NCI-H1694 treated with DMSO at 0.1 percent for 48 hours (cell line): Measurements from ENCODE around the gene NEK4.
"Not testable (repeated sequence)": the region's sequence is repeated elsewhere in the genome, so short reads cannot be mapped to it uniquely, and the experiment has no call there.

Source experiments
- DNase-seq: peaks from one replicate; lab custom pipeline; 2025; lab: John Stamatoyannopoulos, UW

The NEK4 gene

DNA sequence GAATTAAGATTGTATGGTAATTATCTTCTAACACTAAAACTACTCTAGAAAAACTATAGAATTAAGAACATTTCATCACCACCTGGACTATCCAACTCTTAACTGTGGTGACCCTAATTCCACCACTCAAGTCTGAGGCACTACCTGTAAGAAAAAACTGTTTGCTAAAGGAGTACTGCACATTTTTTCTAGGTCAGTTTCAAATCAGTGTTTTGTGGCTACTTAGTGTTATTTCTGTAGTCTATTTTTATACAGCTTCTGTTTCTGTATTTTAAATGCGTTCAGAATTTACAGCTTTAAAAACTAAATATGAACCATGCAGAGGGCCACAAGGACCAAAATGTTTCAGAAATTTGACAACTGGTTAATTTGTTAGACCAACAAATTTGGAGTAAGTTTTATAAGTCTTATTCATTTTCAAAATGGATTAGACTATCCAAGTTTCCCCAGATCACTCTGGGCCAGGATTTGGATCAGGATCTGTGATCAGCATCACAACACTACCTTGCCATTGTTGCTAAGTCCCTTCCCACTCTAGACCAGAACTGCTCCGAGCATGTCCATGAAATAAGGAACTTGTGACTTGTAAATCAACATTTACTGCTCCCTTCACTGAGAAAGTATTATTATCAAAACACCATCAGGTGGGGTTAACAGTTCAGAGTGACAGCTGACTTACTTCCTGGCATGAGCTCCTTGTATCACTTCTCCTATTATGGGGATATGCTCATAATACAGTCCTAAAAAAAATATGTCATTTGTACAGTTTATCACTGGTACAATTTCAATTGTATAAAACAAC, 73.7 kb downstream of the NEK4 start:
- DNase-seq: no peak

DNA sequence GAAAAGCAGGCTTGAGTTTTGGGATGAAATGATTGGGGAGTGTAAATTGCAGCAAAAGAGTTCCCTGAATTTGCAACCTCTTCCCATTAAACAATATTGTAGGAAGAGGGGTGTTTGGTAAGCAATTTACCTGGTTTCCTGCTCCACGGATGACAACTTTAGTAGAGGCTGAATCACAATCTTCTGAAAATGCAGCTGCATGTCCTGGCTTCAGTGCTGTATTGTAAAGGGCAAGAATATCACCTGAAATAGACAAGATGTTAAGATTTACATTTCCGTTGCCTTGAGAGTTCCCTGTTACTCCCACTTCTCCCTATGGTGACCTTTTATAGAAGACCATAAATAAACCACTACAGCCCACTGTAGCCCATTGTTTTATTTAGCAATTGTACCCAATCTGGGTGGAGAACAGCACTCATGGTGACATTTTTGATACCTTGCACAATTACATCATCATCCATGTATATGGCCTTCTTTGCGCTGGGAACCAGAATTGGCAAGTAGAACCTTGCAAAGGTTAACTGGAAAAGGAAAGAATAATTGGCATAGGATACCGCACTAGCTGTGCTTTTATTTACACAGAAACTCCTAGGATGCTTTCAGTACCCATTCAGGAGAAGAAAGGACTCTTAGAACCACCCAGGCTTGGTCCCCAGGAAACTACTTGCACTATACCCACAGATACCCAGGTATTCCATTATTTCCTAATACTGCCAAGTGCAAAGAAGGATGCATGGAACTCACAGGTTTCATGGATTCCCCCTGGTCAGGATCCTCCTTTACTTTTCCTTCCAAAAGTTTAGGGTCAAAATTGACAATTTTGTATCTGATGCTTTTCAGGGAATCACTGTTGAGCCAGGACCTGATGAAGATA, 74.7 kb downstream of the NEK4 start:
- DNase-seq: no peak

DNA sequence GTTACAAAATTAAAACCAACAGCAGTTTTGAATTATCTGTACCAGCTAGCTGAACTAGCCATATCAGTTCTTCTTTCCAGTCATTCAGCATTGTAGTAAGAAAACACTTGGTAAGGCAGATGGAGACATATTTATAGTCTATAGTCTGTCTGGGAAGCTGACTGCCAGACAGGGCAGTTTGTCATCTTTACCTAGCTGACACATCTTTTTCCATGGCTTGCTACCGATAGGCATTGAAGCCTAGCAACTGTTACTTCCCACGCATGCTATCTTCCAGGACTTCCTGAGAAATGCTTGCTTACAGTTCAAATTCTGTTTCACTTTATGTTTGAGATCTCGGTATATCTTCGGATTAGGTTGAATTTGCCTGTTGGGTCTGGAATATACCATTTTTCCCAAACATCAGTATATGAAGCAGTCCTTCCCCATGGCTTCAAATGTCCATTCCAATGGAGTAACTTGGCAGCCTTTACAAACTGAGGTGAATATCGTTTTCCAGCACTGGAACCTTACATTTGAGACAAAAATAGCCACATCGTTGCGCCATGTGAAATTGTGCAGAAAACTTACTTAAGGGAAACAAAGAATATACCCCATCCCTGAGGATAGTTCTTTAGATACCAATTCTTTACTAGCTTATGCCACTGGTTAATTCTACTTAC, 76.1 kb downstream of the NEK4 start:
- DNase-seq: no peak

DNA sequence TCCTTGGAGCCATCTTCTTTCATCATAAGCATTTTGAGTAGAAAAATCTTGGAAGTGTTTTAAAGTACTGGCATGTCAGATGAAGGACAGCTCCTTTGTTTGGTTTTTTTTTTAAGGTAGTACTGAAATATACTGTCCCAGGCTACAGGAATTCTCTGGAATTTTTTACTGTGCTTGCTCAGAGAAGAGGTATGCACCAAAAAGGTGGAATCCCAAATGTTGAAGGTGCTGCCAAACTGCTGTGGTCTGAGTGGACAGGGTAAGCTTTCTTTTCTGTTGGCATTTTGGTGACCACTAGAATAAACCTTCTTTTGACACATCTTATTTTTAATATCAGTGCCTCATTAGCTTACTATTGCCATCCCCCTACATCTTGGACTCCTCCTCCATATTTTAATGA, 77.7 kb downstream of the NEK4 start:
- no peak for DNase-seq

DNA sequence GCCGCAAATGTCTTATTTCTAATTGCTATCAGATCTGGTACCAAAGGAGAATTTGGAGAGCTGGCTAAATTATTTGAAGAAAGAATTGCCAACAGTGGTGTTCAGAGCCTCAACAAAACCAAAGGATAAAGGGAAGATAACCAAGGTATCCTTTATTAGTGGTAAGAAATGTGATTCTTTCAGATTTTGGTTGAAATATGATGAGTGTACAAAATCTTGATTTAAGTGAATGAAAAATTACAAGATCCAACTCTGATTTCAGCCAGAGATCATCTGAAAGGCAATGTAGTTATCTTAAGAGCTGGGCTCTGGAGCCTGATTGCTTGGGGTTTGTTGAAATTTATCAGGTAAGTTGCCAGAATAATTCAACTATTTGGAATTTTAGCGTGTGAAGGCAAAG, 80.2 kb downstream of the NEK4 start:
- DNase-seq: no peak

DNA sequence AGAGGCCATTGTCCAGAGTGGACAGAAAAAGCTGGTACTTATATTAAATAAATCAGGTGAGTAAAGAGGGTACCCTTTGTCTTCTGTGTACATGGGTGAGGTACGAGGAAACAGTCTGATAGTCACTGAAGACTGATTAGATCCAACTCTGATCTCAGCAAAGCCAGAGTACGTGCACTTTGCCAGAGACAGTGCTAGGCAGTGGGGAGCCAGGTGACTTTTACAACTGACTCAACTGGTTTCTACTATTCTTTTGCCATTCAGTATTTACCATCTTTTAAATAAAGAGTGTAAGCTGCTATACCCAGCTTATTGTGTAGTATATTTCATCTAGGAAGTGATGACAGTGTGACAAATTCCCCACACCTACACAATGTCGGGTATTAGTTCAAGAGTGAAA, 81.6 kb downstream of the NEK4 start:
- no peak for DNase-seq

DNA sequence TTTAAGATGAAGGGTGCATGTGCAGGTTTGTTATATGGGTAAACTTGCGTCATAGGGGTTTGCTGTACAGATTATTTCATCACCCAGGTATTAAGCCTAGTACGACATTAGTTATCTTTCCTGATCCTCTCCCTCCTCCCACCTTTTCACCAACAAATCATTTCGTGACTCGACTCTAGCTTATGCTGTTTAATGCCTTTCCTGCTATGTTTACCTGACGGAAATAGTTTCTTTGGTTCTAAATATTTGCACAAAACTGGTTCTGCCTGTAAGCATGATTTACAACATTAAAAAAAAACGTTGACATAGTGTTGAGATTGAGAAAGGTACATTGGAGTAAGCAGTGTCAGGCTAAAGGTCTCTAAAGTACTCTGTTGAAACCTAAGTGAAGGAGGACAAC, 82.5 kb downstream of the NEK4 start:
- no peak for DNase-seq

DNA sequence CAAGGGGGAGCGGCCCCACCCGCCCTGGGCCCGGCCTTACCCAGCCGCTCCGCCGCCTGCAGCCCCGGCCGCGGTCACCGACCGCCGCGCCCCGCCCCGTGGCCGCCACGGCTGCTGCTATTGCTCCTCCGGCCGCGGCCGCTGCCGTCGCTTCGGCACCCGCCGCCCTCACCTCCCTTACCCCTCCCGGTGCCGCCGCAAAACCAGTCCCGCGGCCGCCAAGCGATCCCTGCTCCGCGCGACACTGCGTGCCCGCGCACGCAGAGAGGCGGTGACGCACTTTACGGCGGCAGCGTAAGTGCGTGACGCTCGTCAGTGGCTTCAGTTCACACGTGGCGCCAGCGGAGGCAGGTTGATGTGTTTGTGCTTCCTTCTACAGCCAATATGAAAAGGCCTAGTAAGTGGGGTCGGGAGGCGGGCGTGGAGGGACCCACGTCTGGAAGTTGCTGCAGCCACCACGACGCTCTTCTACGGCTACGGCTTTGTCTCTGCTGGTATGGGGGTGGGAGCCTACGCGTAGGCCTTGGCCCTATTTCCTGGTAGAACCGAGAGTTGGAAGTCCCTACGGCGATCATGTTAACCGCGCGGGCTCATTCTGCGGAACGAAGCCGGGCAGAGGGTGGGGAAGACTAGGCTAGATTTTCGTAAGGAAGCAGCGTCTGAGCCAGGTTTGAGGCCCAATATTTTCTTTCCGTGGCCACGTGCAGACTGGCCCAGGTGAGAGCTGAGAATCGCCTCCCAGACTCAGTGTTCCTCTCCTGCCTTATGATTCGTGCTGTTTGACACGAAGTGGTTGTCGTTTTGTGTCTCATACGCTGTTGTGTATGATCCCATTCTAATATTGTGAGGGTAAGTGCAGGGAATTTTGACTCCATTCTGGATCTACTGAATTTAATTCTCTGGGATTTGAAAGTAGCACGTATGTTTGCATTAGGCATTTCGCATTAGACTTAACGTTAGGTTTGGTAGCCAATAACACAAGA, 84.7 kb downstream of the NEK4 start, which contains the start of the genes GNL3 and PBRM1:
GNL3 (plus strand) TSS at position 324 of the 983 bp plus-strand sequence; CDS start at position 385, 61 bp downstream.
PBRM1 (minus strand) TSS at position 205 of the 983 bp plus-strand sequence.
- DNase-seq: peak; percentile 55

DNA sequence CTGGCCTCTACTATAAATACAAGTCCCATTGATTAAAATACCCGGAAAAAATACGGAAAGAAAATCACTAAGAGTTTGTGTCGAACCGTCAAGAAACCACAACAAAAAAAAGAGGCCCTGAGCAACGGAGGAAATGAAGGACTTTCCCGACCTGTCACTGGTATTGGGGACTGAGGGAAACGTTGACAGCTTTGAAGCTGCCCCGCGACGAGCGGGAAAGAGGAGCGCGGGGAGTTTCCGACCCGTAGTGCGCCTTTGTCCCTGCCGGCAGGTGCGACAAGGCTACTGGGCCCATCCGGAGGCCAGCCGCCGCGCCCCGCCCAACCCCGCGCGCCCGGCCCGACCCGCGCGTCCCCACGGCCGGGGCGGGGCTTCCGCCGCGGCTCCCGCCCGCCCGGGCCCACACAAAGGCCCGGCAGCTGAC, 85.4 kb downstream of the NEK4 start:
- DNase-seq: peak; percentile 36

DNA sequence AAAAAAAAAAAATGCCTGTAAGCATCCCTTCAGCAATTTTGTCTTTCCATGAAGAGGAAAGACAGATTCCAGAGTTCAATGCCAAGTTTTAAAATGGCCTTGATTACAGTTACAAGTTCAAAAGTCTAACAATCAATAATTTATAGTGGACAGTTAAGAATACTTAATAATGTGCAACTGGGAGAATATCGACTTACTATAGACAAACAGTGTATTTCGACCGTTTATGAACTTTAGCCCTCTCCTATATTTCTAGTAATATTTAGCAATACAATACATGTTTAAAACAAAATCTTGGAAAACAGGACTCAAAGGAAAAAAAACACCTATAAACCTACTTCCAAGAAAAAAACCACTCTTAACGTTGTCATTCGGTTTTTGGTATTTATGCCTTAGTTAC, 86.6 kb downstream of the NEK4 start:
- DNase-seq: no peak

DNA sequence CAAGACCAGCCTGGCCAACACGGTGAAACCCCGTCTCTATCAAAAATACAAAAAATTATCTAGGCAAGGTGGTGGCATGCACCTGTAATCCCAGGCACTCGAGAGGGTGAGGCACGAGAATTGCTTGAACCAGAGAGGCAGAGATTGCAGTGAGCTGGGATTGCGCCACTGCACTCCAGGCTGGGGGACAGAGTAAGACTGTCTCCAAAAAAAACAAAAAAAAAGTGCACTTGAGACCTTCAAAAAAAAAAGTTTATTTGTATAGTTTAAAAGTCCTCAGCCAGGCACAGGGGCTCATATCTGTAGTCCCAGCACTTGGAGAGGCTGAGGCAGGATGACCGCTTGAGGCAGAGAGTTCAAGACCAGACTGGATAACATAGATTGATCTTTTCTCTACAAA, 87.1 kb downstream of the NEK4 start:
- no peak for DNase-seq

DNA sequence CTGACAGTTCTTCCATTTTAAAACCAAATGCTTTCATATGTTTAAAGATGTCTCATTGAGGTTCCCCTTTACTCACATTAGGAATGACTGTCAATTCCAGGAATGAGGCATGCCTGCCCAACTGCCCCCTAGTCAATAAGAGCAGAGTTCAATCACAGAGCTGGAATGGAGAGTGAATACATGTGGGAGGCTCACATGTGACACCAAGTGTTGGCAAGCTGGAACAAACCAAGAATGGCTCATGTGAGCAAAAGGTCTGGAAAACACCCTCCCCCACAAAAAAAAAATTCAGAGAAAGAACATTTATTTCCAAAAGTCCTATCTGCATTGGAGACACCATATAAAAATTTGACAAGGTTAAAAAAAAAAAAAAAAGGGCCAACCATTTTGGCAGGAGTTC, 88.7 kb downstream of the NEK4 start:
- no peak for DNase-seq

DNA sequence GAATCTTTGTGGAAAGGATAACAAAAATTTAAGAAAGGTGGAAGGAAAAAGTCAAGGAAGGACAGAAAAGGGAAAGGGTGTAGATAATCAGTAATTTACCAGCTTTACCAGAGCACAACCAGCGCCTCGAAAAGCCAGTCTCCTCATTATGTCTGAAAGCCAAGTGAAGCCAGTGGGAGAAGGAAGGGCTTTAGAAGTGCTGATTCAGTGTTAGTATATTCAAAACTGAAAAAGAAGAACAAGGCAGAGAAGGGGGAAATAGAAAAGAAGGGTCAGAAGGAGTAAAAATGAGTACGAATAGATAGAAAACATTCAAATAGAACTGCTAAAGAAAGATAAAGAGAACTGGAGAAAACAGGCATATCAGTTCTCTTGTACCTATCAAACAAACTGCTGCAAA, 89.1 kb downstream of the NEK4 start:
- DNase-seq: no peak

DNA sequence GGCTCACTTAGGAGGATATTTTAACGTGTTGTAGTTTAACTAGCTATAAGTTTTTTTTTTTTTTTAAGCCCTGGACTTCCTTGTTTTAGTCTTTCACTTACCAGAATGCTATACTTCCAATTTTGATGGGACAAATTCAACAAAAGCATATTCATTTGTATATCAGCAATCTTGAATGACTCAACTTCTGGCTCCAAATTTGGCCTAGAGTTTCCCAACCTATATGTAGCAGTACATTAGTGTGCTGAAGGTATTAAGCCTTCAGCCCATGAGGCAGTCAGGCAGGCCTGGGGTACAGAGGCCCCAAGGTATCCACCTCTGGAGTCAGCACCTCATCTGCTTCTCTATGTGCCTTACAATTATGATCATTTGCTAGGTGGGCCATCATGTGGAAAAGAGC, 90.9 kb downstream of the NEK4 start:
- DNase-seq: no peak

DNA sequence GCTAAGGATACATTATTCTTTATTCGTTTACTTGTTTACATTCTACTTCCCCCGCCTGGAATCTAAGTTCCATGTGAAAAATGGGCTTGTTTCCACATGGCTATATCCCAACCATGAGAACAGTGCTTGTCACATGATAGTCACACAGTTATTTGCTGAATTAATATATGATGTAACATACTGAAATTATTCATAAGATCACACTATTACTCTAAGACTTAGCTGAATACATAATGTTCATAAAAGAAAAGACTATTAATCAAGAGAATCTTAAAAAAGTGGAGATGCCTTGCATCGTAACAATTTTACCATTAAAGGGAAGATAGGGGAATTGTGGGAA, 91.6 kb downstream of the NEK4 start:
- DNase-seq: no peak

DNA sequence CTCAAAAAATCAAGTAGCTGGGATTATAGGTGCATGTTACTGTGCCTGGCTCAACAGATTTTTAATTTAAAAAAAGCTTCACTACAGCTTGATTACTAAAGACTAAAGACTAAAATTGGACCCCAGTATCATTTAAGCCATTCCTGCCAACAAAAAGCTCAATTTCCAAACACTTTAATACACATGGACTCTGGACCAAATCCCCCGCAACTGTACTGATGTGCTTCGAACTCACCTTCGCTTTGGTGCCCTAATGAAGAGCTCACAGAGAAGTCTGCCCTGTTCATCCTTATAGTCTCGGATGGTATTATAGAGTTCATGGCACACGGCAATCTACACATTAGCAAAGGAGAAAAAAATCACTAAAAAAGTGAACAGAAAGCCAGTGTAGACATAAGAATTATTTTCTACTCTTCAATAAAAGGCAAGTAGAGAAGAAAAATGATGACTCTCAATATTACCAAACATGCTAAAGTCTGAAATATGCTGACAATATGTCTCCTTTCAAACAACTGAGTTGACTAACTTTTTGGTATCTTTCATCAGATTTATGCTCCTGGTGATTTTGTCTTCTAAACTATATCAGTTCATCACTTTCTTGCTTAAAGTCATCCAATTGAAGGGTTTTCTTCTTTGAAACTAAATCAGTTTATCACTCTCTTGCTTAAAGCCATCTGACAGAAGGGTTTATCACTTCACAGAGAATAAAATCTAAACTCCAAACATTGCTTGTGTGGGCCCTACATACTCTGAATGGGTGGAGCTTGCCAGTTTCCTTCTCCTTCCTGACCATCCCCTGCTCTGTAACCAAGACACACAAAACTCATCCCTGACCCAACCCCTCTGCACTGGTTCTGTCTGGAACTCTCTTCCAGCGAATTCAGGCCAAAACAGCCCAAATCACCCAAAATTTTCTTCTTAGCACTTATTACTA, 92.2 kb downstream of the NEK4 start:
- no peak for DNase-seq

DNA sequence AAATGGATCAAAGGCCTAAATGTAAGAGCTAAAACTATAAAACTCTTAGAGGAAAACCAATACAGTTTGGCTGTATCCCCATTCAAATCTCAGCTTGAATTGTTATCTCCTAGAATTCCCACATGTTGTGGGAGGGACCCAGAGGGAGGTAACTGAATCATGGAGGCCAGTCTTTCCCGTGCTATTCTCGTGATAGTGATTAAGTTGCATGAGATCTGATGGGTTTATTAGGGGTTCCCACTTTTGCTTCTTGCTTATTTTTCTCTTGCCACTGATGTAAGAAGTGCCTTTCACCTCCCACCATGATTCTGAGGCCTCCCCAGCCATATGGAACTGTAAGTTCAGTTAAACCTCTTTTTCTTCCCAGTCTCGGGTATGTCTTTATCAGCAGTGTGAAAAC, 94.5 kb downstream of the NEK4 start:
- not testable (repeated sequence) for DNase-seq

DNA sequence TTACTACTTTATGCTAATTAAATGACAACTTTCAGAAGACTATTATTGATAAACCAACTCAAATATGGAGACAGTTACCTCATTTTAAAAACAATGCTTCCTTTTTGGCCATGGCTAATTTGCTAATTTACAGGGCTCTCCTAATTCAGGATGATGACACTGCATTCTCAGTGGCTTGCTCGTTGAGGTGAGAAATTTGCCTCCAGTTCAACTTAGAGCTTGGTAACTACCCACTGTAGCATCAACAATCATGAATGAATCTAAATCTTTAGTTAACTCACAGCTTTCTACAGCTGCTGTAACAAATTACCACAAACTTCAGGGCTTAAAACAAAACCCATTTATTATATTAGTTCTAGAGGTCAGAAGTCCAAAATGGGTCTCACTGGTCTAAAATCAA, 99.1 kb downstream of the NEK4 start:
- no peak for DNase-seq

DNA sequence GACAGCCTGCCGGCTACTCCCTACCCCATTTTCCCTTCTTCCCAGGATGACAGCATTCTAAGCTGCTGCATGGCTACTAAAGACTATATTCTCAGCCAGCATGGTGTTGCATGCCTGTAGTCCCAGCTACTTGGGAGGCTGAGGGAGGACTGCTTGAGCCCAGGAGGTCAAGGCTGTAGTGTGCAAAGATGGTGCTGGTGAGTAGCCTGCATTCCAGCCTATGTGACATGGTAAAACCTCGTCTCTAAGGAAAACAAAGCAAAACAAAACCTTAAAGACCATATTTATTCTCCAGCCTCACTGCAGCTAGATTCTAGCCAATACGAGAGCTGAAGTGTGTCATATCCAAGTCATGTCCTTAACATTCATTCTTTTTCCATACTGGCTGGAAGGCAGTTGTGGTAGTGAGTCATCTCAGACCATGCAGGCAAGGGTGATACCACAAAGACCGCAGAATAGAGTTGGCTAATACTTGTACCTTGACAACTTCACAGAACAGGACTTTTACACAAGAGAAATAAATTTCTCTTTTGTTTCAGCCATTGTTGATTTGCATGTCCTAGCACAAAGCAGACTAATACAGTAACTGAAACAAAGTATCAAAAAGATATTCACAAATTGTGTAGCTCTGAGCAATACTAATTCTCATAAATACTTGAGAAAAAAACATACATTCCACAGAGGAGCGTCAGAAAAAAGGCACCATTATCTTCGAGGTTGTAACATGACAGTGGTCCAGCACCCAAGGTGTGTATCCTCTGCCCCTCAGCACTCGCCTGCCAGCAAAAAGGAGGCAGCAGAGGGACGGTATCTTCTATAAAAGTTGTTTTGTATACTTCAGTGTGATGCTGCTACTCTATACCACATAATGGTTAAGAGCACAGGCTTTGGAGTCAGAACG, 99.9 kb downstream of the NEK4 start:
- DNase-seq: no peak
